SK-N-DZ (cell line): ENCODE results near the gene IER3. TPM values are rescaled to one million over a fixed set of nuclear protein-coding genes. Genes with fewer than 3 reads are reported as not detected.

Experiments
- DNase-seq: peaks from one replicate; pipeline ENCODE4 v3.0.0-alpha.2; 2015; ENCODE audit warnings: low spot score
- polyA plus RNA-seq, 2 experiments: library from polyadenylated mRNA; depleted of rRNA; stranded (reverse); fragments of >200 nt; gene quantifications; 2 replicates each; pipeline ENCODE4 v1.2.3, GENCODE V29; 2014

IER3 gene
- 2.7 and 4.1 TPM in 2 replicates for polyA plus RNA-seq (2014; cell fraction: cytosol; rRNA removed)
- 1.2 and 3.6 TPM in 2 replicates for polyA plus RNA-seq (2014; cell fraction: nucleus; rRNA removed)

- DNase-seq = peak; percentile 81
Observed at GRCh38 chr6:30744054-30744805, at the start of gene IER3. TSS of gene IER3 (minus strand) at chr6:30744547. CDS start at chr6:30744518, 29 bp downstream.

- no peak for DNase-seq
Observed at GRCh38 chr6:30793521-30794194, 49.3 kb upstream of the IER3 start.

DNA sequence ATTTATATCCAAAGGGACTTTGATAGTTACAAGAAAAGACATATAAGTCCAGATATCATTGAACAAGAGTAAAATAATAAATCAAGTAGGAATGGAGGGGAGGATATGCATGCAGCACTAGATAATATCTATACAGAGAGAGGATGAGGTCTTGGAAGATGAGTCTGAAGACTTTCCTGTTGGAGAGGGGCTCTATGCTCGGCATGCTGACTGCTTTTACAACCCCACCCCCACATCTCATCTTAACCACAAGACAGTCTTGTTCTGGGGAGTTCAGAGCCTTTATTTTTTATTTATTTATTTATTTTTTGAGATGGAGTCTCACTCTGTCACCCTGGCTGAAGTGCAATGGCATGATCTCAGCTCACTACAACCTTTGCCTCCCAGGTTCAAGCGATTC is 48.4 kb upstream of the IER3 start:
- DNase-seq = no peak

DNA sequence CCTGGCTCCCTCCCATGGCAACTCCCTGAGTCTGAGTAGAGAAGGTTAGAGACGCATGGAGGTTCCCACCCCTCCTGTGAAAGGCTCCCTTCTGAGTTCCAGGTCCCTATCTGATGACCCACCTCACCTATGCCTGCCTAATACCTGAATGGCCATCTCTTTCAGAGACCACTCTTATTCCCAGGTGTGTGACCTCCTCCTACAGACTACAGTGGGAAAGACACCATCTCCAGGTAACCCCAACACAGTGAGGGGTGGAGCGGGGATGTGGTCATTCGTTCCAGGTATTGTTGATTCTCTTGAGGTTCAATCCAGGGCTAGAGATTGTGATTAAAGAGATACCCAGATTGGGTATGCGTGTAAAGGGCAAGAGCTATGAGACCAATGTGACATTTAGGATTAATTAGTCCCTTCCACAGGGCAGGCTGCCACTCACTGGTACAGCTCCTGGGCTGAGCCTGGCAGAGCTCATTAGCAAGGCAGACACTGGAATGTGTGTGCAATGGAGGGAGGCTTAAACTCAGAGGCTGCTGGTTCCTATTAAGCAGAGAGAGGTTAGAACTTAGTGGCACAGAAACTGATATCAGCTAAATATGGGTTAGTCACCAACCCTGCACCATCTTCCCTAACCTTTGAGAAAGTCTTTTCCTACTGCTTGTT is 46.5 kb upstream of the IER3 start:
- DNase-seq = no peak

- no peak for DNase-seq
Observed at GRCh38 chr6:30789606-30790005, 45.3 kb upstream of the IER3 start.

DNA sequence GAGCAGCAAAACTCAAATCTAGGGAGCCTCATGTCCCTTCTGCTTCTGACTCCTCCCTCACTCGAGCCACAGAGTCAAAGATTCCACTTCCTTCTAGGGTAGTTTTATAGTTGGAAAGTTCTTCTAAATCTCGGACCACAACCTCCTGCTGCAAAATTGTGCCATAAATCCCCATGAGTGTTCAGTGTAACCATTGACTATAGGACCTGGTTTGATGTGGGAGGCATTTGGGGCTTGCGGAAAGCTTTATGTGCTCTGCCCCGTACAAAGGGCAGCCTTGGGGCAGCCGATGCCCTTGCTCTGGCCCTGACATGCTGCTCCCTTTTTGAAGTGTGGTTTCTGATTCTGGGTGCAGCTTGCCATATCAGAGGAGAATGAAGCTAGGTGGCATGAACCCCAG is 43.6 kb upstream of the IER3 start:
- no peak for DNase-seq

DNA sequence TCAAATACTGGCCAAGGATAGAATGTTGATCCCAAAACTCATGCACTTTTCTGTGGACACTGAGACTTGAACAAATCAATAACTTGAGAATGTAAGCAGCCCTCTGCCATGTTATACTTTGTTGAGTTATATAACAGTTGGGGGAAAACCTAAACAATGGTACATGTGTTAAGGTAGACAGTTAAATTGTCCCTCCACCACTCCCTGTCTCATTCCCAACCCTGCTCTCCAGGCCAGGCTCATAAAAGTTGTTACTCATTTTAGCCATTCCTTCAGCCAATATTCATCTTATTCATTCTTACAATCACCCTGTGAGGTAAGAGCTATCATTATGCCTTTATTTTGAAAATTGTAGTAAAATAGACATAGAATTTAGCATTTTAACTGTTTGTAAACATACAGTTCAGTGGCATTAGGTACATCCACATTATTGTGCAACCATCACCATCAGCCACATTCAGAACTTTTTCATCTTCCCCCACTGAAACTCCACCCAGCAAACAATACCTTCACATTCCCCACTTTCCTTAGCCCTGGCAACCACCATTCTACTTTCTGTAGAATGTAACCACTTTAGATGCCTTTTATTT is 38.2 kb upstream of the IER3 start:
- DNase-seq = no peak

DNA sequence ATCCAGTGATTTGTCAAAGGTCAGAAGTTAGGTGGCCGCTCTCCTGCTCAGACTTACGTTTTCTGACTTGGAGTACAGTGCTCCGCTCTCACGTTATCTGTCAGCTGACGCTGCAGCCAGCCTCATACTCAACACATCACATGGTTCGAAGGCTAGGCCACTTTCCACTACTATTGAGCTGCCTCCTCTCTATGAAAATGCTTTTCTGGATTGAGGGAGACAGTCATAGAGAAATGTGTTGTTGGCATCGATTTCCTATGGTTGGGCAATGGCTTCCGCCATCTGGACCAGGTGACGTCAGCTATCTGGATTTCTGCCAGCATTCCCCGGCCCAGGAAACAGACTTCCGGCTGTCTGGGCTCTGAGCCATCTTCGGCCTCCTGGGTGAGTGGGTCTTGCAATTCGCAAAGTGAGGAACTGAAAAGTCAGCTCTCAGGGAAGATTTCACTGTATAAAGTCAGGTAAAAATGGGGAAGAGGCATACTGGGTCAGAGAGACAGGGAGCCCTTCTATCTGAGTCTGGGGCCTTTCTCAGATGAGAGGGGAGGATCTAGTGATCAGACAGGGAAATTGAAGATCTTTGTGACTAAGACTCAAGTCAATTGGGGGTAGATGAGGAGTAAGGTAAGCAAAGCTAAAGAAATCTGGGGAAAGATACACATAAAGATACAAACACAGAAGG is 37.5 kb upstream of the IER3 start:
- peak; percentile 70 for DNase-seq

DNA sequence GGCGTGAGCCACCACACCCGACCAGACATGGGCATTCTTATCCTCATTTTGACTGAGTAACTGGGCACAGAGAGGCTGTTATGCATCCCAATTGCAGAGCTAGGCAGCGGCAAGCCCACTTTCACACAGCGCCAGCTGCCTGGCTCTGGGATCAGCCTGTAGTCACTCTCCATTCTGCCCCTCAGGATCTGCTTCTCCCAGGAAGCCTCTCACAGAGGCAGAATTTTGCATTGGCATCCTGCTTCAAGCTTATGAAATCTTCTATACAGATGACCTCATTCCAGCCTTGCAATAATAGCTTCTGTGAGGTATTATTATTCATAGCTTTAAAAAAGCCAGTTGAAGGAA is 37.0 kb upstream of the IER3 start:
- no peak for DNase-seq

DNA sequence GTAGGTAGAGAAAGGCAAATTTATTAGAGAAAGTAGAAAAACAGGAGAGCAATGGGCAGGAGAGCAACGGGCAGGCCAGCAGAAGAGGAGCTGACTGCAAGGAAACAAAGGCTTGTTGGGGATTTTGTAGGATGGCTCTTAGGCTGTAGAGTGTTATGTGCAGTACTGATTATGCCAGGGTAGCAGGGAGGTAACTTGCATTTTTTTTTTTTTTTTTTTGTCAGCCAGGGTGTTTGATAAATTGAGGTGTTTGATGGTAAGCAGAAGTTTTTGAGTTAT is 36.2 kb upstream of the IER3 start:
- no peak for DNase-seq

DNA sequence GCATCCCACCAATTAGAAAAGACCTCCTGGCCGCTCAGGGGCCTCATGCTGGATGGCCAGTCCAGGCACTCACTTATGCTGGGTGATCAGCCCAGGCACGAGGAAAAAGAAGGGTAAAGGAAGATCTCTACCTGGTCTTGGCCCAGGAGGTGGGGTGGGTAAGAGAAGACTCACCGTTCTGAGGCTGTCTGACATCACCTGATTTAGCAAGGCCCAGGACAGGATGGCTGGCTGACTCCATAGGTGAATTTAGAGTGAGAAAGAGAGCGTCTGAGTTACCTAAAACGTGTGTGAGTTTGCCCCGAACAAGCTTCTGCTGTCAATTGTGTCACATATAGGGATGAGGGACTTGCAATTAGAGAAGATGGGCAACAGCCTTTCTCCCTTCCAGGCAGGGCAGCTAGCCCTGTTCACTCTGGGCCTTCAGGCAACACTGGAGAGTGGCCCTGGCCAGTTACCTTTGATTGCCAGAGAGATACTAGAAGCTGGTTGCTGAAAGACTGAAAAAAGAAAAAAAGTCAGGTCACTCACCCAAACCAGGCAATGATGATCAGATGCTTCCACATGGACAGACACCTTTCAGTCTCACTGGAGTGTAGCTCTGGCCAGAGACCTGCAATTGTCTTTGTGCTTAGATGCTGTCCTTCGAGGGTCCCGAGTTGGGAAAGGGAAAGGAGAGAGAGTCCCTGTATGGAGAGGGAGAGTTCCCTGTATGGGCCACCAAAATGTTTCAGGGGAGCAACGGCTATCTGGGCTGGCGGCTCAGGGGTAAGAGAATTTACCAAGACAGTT is 35.7 kb upstream of the IER3 start:
- DNase-seq = no peak

- no peak for DNase-seq
Observed at GRCh38 chr6:30778001-30778635, 33.8 kb upstream of the IER3 start.

- DNase-seq = no peak
Observed at GRCh38 chr6:30777155-30777485, 32.8 kb upstream of the IER3 start.

DNA sequence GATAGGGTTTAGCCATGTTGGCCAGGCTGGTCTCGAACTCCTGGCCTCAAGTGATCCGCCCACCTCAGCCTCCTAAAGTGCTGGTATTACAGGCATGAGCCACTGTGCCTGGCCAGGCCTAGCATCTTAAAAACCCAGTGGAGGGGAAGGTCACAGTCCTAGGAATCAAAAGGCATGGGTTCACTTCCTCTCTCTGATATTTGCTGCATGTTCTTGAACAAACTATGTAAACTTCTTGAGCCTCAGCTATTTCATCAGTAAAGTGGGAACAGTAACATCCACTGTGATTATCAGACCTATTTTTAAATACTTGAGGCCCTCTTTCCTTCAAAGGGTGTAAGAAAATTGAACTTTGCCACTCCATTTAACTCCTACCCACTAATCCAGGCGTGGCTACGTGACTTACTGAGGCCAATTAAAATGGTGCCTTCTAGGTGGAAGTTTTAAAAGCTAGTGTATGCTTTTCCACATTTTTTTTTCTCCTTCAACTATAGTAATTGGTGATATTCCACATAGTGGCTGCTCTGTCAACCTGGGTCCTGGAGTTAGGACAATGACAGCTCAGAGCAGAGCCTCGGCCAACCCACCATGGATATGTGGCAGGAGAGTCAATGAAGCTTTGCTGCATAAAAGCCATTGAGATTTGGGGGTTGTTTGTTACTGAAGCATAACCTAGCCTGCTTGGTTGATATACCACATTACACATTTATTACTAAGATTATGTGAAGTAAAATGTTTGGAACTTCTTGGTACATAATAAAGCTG is 32.2 kb upstream of the IER3 start:
- no peak for DNase-seq

DNA sequence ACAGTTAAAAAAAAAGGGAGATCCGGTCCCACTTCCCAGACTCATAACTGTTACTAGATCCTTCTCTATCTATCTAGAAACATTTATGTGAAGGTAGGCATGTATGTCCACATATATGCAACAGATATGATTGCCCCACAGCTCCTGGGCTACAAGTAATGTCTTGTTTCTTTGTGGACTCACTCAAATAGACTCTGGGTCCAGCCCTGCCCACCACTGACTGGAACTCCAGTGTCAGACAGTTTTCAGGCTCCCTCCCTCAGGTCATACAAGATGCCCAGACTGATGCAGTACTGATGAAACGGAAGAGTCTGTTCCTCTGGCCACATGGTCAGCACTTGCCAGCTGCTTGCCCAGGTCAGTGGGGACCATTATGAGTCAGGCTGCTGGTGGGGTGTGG is 30.8 kb upstream of the IER3 start:
- DNase-seq = no peak

DNA sequence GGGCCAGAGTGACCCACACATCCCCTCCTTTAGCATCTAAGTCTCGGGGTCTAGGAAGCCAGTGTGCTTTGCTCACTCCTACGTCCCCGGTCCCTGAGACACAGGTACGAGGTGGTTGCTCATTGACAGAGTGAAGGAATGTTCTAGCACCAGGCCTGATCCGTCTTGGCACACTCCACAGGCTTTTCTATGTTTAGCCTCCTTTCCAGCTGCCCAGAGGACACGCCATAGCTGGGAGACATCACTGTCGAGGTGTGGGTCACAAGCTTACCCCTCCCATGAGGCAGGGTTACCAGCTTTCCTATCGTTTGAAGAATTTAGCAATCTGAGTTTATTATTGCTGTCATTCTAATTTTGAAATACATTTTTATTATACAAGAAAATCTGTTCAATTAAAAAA is 30.4 kb upstream of the IER3 start:
- no peak for DNase-seq

DNA sequence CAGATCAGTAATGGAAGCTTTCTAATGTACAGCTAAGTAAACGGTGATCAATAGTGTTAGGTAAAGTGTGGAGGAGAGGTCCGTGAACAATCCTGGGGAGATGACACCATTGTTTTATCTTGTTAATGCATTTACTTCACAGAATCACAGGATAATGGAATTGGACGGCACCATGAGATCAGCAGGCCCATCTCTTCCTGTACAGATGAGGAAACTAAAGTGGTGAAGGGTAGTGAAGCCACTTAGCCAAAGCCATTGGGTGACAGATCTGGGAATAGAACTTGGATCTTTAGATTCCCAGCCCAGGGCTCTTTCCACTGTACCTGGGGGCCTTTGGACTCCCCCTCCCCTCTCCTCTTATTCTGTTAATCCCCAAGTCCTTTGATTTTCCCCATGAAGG is 26.2 kb upstream of the IER3 start:
- DNase-seq = no peak

DNA sequence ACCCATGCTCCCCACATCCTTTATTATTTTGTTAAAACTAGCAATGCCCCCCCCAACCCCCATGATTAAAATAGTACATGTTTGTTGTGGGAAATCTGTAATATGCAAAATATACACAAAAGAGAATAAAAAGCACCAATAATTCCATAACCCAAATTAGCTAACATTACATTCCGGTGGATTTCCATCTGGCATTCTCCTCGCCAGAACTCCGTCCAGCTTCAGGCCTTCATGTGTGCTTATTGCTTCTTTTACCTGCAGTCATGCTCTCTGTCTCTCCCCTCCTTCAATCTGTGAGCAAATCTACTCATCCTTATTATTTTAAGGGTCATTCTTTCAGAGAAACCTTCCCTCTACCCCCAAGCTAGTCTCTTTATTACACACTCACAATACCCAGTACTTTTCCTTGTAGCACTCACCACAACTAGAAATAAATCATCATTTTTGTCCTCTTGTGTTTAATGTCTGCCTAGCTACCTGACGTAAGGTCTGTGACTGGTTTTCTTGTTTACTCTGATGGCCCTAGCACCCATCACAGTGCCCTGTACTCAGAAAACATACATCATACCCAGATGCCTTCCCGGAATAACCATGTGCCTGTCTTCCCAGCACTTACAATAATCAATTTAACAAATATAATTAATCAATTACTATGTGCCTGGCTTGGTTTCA is 25.6 kb upstream of the IER3 start:
- DNase-seq = no peak

- DNase-seq = no peak
Observed at GRCh38 chr6:30769088-30769852, 24.9 kb upstream of the IER3 start.
